HL-60 (cell line): ENCODE measurements around the gene NEK8.
"Not testable (repeated sequence)": the region's sequence is repeated elsewhere in the genome, so short reads cannot be mapped to it uniquely, and the experiment has no call there.

ENCODE experiments used
- DNase-seq, 2 experiments: peaks; one replicate each; pipeline ENCODE4 v3.0.0-alpha.2; 2010 to 2020; ENCODE audit warnings: low read depth in 1 of 2, low spot score in 1 of 2
- H3K27ac ChIP-seq: fragments of 250-450 bp; sonication (Bioruptor Pico); replicated peaks from 2 replicates; pipeline ENCODE4 v1.5.1; 2020; ENCODE audit warnings: mild to moderate bottlenecking, moderate library complexity
- H3K27me3 ChIP-seq: fragments of 250-450 bp; sonication (Bioruptor Pico); 2 replicates; pipeline ENCODE4 v1.5.1; 2021; ENCODE audit warnings: mild to moderate bottlenecking, moderate library complexity; ENCODE audit not compliant: insufficient read depth, poor library complexity, severe bottlenecking
- H3K4me3 ChIP-seq: replicated peaks from 2 replicates; pipeline ENCODE4 v1.5.1; 2011; ENCODE audit warnings: mild to moderate bottlenecking, control low read depth, low read length; ENCODE audit not compliant: insufficient read depth
- CTCF ChIP-seq: IDR thresholded peaks from one replicate; pipeline ENCODE4 v1.5.1; 2011; ENCODE audit warnings: low read length, control low read depth, inconsistent platforms; ENCODE audit not compliant: insufficient read depth
- GABPA ChIP-seq: IDR thresholded peaks from 2 replicates; pipeline ENCODE4 v1.6.1; 2012; ENCODE audit warnings: low read depth
- POLR2AphosphoS5 ChIP-seq: IDR thresholded peaks from 2 replicates; pipeline ENCODE4 v1.6.1; 2012; ENCODE audit warnings: low read depth
- REST ChIP-seq: IDR thresholded peaks from 2 replicates; pipeline ENCODE4 v1.6.1; 2012; ENCODE audit warnings: low read depth; ENCODE audit not compliant: insufficient replicate concordance
- SPI1 ChIP-seq: IDR thresholded peaks from 2 replicates; pipeline ENCODE4 v1.6.1; 2012; ENCODE audit warnings: low read depth, mild to moderate bottlenecking, borderline replicate concordance

NEK8 gene

GRCh38 chr17:28773736-28774135 is 45.1 kb downstream of the NEK8 start:
- no peak overlapping the region for H3K27ac ChIP-seq
- no peak overlapping the region for H3K4me3 ChIP-seq
- TF ChIP-seq REST (no peak), SPI1 (no peak), GABPA (no peak)
- no peak for DNase-seq
- H3K27me3 ChIP-seq, result no peaks in the 10 kb centered on the region

- Histone ChIP-seq H3K4me3 (no peak overlapping the region), H3K27ac (no peak overlapping the region), H3K27me3 (no peaks in the 10 kb centered on the region)
- TF ChIP-seq SPI1, result no peak
- TF ChIP-seq POLR2AphosphoS5, result no peak
- no peak for TF ChIP-seq GABPA
- TF ChIP-seq CTCF, result no peak
- TF ChIP-seq REST, result no peak
- no peak for DNase-seq
Measured at GRCh38 chr17:28774206-28774605, 45.6 kb downstream of the NEK8 start.

- H3K27me3 ChIP-seq, result no peaks in the 10 kb centered on the region
- TF ChIP-seq SPI1 (no peak), REST (no peak), POLR2AphosphoS5 (no peak)
- H3K27ac ChIP-seq, result no peak overlapping the region
- no peak for DNase-seq
- H3K4me3 ChIP-seq, result no peak overlapping the region
Measured at GRCh38 chr17:28777178-28777577, 48.6 kb downstream of the NEK8 start.

GRCh38 chr17:28779601-28780000 is 51.0 kb downstream of the NEK8 start:
- H3K27me3 ChIP-seq, H3K4me3 ChIP-seq, DNase-seq, H3K27ac ChIP-seq: not testable (repeated sequence)

GRCh38 chr17:28783161-28783560 is 54.6 kb downstream of the NEK8 start:
- H3K27ac ChIP-seq, result no peak overlapping the region
- TF ChIP-seq SPI1, result no peak
- no peak for TF ChIP-seq POLR2AphosphoS5
- TF ChIP-seq GABPA, result no peak
- no peak for TF ChIP-seq CTCF
- no peak for TF ChIP-seq REST
- no peak for DNase-seq

More at GRCh38 chr17:28783161-28783560, 54.6 kb downstream of the NEK8 start:
- no peaks in the 10 kb centered on the region for H3K27me3 ChIP-seq
- no peak overlapping the region for H3K4me3 ChIP-seq
